Hematopoietic multipotent progenitor cell treated with erythropoietin and hydrocortisone succinate and interleukin-3 and kit ligand, for 6 days (in vitro differentiated cells): ENCODE results near the gene KCTD8.
"Not testable (repeated sequence)": the region's sequence is repeated elsewhere in the genome, so short reads cannot be mapped to it uniquely, and the experiment has no call there.

Experiments
- DNase-seq: peaks from one replicate; pipeline ENCODE4 v3.0.0-alpha.2; 2015

KCTD8 gene

DNA sequence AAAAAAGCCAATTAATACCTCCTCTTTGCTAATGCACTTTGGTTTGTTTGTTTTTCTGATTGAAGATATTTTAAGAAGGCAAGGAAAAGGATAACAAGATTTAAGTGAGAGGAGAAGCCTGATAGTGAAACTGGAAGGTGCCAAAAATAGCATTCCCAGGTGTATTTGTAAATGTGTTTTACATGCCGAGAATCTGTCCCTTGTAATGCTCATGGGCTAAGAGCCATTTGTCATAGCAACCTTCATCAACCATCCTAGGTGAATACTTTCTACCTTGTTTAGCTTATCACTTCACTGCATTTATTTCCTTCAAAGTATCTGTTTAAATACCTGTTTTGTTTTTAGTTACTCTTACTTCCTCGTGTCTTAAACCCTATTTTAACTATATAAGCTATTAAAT, 127.8 kb downstream of the KCTD8 start:
- DNase-seq, result no peak

DNA sequence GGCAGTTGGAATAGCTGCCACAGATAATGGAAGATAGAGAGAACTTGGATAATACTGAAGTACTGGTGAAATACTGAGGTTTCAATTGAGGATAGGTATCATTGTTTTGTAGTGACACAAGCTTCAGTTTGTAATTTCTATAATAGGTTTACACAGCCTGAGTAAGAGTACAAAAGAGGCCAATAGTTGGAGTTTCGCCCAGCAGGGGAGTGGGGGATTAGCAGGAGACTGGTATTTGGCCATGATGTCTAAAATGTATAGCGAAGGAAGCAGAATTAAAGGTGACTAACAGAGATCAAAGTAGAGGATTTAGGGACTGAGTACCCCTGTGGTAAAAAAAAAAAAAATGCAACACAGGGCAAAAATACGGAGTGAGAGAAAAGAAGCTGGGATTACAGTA, 129.5 kb downstream of the KCTD8 start:
- no peak for DNase-seq

DNA sequence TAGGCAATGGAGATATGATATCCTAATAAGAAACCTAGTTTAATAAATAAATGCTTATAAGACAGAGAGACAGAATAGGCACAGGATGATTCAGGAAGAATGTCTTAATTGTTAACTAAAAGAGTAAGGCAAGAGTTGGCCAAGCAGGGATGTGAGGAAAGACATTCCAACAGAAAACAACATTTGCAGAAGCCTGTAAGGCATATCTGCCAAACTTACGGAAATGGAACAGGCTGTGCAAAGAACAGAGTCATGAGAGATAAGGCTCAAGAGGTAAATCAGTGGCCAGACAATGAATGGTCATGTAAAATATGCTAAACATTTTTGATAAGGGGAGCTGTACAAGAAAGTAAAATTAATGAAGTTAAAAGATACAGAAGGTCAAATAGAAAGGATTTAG, 134.9 kb downstream of the KCTD8 start:
- DNase-seq, result no peak

DNA sequence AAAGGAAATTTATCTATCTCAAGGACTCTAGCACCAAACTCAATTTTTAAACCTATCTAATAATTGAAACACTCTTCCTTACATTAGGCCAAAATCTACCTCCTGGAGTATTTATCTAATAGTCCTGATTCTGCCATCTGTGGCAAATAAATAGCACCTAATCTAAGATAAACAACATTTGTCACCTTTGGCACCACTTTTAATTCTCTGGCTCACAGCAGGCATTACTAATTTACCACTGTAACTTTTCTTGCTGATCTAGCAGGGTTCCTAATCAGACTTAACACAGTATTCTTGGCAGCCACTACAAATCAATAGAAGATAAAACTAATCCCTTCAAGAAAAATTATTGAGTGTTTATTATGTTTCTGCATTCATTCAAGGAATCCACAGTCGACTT, 161.1 kb downstream of the KCTD8 start:
- no peak for DNase-seq

DNA sequence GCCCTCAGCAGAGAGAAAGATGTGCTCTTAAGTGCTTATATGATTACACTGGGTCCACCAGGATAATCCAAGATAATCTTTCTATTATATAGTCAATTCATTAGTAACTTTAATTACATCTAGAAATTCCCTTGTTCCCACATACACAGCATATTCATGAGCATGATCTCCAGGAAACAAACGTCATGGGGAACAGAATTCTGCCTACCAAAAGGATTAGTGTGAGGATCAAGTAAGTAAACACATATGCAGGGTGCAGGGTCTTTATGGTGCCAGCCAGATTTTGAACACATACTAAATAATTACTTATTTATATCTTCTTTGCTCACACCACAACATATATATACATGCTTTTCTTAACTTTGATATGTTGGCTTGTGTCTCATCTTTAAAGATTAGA, 169.1 kb downstream of the KCTD8 start:
- DNase-seq, result no peak

DNA sequence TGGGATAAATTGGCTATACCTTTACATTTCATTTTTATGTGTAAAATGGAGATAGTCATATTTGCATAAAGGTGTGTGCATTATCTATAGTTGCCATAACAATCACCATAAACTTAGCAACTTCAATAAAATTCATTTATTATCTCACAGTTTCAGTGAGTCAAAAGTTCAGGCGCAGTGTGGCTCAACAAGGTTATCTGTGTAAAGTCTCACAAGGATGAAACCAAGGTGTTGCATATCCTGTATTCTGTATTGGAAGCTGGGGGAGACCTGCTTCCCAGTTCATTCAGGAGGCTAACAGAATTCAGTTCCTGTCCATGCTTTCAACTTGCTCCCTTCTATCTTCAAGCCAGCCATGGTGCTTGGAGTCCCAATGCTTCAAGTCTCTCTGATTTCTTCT, 169.5 kb downstream of the KCTD8 start:
- DNase-seq, result no peak

DNA sequence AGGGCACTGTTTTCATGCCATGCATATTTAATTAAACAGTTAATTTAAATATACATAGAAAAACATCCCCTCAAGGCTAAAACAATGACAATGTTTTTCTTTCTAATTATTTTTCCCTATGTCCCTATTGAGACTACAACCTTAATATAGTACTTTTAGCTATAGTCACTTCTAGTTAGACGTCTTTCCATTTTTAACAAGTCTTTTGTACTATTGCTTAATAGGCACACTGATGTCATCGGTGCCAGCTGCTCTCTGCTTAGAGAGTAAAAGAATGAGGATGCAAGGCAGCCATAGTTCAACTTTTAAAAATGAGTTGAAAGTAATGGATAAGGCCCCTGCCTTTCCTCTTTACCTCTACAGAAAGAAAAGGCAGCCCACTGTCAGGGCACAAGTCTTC, 191.1 kb downstream of the KCTD8 start:
- DNase-seq, result no peak

DNA sequence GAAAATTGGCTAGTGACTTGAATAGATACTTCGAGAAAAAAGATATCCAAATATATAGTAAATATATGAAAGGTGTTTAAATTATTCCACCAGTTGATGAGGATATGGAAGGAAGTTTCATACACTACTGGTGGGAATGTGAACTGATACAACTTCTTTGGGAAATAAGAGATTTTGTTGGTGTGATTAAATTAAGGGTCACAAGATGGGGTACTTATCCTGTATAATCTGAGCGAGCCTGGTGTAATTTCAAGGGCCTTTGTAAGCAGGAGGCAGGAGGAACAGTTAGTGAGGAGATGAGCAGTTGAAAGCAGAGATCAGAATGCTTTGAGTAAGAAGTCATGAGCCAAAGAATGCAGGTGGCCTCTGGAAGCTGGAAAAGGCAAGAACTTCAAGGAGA, 192.2 kb downstream of the KCTD8 start:
- no peak for DNase-seq

DNA sequence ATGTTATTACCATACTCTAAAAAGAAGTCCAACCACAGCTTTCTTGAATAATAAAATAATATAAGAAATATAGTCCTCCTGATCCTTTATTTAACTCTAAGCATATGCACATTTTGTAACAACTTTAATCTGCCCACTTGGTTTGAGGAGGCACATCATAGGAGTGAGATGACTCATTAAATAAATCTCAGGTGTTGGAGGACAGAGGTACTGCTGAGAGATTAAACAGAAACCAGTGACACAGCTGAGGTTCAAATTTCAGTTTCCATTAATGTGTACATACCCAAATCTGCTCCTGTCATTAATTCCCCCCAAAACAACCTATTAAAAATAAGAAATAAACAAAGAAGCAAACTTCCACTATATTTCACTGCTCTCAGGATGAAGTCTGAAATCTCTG, 211.0 kb downstream of the KCTD8 start:
- DNase-seq, result no peak

DNA sequence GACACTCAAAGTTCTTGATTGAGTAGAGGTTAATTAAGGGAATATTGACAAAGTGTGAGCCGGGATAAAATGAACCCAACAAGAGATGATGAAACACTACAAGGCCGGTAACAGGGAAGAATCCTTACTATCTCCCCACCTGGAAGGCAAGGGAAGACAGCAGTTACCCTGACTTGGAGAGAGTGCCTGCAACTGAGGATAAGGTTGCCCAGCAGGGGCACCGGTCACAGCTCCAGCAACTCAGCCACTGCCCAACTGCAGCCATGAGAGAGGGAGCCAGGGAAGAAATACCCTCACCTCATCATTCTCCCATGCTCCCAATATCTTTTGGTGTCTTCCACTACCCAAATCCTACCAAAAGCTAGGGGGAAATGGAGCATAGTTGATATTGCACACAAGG, 212.7 kb downstream of the KCTD8 start:
- DNase-seq, result no peak

DNA sequence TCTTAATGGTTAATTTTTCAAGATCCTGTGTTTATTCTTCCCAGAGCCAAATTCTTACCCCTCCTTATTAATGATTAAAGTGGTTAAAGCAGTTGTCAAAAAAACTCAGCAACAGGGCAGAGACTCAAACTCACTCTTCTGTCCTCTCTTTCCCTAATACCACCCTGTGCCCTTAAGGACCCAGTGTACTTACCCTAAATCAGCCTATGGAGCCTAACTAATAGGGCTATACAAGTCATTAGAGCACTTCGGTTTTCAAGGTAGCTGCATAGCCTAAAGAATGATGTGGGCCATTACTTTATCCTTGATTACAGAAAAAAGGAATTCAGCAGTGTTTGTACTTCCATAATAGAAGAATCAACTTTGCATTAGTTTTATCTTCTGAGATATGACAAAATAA, 216.3 kb downstream of the KCTD8 start:
- no peak for DNase-seq

DNA sequence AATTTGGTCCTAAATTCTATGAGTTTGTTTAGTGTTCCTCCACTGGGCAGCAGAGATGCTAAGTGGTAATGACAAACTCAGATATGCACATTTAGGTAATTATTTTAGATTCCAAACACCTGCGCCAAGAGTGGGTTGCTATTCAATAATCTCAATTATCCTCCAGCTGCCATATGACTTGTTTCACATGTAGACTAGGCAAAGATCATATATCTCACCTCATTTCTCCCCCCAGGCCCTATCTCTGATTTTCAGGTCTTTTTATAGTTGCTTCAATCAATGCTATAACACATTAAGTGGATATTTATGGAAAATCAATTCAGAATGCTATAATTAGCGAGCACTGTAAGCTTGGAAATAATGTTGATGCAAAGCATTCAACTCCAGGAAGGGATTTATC, 217.6 kb downstream of the KCTD8 start:
- no peak for DNase-seq

DNA sequence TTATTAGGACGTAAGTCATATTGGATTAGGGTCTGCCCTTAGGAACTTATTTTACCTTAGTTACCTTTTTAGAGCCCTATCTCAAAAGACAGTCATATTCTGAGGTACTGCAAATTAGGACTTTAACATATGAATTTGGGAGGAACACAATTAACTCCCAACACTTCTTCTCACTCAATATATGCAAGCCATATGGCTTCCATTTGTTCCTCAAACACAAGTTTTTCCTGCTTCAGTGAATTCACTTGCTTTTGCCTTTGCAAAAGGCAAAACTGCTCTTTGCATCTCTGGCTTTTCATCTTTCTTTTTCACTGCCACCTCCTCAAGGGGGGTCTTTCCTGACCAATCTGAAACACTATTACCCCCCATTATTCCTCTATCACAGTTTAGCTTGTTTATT, 220.3 kb downstream of the KCTD8 start:
- DNase-seq, result no peak

DNA sequence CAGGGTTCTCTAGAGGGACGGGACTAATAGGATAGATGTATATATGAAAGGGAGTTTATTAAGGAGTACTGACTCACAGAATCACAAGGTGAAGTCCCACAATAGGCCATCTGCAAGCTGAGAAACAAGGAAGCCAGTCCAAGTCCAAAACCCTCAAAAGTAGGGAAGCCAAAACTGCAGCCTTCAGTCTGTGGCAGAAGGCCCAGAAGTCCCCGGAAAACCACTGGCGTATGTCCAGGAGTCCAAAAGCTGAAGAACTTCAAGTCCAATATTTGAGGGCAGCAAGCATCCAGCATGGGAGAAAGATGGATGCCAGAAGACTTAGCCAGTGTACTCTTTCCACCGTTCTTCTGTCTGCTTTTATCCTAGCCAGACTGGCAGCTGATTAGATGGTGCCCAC, 227.2 kb downstream of the KCTD8 start:
- no peak for DNase-seq

DNA sequence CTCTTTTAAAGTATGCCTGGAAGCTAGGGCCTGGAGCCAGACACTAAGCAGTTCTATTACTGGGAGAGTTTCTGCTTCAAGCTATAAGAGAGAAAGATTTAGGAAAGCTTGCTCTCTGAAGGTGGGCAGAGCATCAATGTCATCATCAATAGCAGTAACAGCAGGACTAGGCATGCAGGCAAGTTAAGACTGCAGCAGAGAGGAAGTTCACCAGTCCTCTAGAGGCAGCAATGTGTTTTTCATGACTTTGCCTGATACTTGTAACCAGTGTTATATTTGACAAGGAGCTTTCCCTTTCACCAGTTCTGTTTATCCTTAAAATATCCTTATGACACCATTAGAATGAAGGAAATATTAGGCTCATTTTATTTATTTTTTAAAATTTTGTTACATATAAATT, 237.9 kb downstream of the KCTD8 start:
- DNase-seq, result no peak

DNA sequence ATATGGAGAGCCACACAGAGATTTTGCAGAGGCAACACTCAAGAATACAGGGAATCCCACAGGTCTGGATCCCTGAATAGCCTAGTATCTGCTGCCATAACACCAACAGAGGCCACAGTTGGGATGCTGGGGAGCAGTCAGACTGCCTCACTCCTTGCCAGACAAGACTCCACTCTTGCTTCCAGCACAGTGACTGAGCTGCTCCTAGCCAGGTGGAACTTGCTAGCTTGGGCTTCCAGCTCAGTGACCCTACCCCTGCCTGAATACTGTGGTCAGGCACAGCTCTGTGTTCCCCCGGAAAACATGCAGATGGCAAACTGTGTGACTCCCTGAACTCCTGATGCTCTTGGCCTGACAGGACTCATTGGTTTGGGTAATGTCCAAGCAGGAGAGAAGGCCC, 251.8 kb downstream of the KCTD8 start:
- no peak for DNase-seq

DNA sequence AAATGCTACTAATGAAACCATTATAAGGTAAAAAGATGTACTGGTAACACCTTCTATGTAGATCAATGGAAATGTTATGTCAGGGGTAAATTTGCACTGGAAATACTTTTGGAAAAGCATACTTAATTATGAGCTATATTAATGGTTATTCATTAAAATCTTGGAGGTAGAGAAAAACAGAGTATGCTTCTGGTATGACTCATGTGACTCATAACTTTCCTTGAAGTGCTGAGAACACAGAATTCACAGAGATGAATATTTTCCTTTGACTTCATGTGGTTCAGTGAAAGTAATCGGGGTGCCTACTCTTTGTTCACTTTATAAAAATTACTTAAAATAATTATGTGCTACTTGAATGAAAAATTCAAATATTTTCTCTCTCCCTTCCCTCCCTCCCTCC, 254.2 kb downstream of the KCTD8 start:
- no peak for DNase-seq

DNA sequence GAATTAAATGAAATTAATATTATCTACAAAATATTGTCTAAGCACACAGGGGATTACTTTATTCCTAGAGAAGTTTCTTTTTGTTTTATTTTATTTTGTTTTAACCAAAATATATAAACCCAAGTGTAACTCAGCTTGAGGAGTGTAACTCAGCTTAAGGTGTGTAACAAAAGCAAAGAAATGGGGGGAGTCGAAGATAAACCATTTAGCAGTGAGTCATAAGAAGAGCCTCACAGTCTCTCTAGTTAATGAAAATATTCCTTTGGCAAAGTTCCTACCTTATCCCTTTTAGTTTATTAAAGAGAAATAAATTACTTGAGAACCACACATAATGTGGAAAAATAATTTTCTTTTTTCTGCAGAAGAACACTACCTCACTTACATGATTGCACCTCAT, 261.8 kb downstream of the KCTD8 start:
- no peak for DNase-seq

DNA sequence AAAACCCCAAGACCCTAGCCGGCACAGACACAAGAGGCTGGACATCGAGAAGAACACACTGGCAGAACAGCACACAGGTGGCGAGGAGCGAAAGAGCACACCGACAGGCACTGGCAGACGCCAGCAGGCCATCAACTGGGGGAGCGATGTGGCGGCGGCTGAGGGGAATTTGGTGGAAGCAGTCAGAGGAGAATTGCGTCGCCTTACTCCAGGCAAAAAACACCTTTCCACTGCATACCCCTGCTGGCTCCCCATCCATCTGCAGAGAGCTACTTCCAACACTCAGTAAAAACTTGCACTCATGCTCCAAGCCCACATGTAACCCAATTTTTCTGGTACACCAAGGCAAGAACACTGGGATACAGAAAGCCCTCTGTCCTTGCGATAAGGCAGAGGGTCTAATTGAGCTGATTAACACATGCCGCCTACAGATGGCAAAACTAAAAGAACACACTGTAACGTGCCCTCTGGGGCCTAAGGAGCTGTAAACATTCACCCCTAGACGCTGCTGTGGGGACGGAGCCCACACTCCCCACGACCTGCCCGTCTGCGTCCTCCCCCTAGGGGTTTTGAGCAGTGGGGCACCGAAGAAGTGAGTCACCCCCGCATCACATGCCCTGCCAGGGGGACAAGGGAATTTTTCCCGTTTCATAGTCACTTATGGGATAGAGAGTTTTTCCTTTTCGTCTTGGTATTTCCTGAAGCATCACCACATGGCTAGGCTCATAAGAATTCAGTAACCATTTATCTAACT, 262.3 kb downstream of the KCTD8 start:
- no peak for DNase-seq

DNA sequence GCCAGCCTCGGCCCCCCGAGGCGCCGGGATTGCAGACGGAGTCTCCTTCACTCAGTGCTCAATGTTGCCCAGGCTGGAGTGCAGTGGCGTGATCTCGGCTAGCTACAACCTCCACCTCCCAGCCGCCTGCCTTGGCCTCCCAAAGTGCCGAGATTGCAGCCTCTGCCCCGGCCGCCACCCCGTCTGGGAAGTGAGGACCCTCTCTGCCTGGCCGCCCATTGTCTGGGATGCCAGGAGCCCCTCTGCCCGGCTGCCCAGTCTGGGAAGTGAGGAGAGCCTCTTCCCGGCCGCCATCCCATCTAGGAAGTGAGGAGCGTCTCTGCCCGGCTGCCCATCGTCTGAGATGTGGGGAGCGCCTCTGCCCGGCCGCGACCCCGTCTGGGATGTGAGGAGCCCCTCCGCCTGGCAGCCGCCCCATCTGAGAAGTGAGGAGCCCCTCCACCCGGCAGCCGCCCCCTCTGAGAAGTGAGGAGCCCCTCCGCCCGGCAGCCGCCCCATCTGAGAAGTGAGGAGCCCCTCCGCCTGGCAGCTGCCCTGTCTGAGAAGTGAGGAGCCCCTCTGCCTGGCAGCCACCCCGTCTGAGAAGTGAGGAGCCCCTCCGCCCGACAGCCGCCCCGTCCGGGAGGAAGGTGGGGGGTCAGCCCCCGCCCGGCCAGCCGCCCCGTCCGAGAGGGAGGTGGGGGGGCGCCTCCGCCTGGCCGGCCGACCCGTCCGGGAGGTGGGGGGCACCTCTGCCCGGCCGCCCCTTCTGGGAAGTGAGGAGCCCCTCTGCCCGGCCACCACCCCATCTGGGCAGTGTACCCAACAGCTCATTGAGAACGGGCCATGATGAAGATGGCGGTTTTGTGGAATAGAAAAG, 266.9 kb downstream of the KCTD8 start:
- DNase-seq, result not testable (repeated sequence)

DNA sequence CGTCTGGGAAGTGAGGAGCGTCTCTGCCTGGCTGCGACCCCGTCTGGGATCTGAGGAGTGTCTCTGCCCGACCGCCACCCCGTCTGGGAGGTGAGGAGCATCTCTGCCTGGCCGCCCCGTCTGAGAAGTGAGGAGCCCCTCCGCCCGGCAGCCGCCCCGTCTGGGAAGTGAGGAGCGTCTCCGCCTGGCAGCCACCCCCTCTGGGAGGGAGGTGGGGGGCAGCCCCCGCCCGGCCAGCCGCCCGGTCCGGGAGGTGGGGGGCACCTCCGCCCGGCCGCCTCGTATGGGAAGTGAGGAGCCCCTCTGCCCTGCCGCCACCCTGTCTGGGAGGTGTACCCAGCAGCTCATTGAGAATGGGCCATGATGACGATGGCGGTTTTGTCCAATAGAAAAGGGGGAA, 280.8 kb downstream of the KCTD8 start:
- DNase-seq, result not testable (repeated sequence)

DNA sequence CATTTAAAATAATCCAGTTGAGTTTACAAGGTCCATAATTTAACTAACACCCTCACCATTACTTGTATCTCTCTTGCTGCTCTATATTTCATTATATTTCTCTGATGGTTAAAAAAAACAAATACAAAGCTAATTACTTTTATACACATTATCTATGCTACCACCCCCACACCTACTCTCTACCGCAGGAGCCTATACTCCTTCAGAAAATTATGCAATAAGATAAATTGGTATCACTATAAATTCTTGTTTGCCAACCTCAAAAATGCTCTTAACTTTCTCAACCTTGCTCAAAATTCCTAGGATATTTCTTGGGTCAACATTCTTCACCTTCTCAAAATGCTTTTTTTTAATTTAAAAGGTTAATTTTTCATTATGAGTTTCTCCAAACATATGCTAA, 282.7 kb downstream of the KCTD8 start:
- DNase-seq, result no peak

DNA sequence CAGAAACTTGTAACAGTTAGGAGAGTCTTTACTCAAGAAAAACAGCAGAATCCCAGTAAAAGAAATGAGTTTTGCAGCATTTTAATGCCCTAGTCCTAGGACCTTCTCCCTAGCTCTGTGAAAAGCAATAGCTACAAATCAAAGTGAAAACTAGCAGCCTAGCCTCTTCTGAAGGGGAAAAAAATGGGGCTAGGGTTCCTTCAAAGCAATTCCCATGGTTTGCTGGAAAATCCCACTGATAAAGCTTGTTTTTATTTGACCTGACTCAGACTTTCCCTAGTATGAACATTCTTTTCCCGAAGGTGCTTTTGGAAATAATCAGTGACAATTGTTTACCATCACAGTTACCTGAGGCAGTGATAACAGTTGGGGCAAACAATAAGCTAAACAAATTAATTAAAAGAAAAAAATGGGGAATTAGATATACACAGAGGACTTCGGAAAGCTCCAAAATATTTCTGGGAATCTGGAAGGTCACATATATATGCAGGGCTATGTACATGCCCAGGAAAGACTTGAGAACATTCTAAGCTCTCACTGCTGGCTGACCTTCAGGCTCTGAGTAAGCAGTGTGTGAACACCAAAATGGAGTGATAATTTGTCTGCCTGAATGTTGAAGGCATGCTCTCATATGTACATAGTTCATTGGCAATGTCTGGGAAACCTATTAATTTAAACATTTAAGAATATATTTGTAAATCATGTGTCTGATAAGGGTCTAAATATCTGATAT, 285.9 kb downstream of the KCTD8 start:
- DNase-seq, result no peak

DNA sequence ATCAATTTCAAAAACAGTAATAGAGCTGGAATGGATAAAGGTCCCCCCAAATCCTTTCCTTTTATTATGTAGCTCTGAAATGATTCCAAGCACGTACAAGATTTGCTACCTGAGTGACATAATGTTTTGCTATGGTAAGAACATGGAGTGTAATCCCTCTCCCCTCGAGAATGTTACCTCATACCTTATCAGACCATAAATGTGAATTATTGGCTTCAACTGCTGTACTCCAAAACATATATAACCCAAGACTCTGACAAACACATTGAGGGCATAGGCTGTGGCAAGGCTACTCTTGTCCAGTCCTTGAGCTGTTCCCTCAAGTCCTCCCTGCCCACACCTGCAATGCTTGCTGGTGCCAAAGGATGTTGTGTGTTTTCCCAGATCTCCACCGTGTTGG, 286.9 kb downstream of the KCTD8 start:
- DNase-seq, result no peak
